HG03108 (cell line): Measurements from ENCODE around the gene ARHGAP8.
"Not testable (repeated sequence)": the region's sequence is repeated elsewhere in the genome, so short reads cannot be mapped to it uniquely, and the experiment has no call there.

Experiments used
- ATAC-seq: cut with Tn5 transposase; IDR thresholded peaks from one replicate; pipeline ENCODE4 v1.9.1; 2021; ENCODE audit warnings: moderate library complexity; ENCODE audit not compliant: unreplicated experiment

Gene ARHGAP8

GRCh38 chr22:44738347-44738715 lies 14.0 kb upstream of the ARHGAP8 start:
- ATAC-seq, result no peak

DNA sequence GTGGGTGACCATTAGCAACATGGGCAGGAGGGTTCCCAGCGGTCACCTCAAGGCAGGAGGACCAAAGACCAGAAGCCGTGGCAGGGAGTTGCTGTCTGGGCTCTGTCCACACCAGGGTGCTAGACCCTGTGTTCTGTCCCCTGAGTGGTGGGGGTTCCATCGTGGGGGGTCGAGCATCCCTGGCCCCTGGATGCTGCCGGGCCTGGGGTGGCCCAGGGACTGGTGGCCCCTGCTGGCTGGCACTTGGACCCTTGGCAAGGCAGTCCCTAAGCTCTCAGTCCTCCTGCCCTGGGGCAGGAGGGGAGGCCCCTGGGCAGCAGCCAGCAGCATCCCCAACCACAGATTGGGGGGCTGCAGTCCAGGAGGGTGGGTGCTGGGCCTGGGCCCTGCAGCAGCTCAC lies 13.4 kb upstream of the ARHGAP8 start:
- no peak for ATAC-seq

- not testable (repeated sequence) for ATAC-seq
Measured at GRCh38 chr22:44739666-44740065, 12.7 kb upstream of the ARHGAP8 start.

DNA sequence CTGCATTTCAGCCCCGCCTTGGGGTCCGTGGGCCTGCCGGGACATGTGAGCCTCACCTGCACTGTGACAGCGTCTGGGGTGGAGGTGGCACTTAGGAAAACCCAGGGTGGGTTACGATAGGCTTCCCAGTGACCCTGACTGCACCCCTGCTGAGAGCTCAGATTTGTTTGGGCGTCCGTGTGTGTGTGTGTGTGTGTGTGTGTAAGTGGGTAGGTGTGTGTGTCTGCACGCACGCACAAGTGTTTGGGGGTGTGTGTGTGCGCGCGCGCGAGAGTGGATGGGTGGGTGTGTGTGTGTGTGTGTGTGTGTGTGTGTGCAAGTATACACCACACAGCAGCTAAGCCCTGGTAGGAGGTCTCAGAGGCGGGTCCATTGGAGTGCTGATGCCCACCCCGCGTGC lies 12.1 kb upstream of the ARHGAP8 start:
- no peak for ATAC-seq

- ATAC-seq, result no peak
Measured at GRCh38 chr22:44741929-44742328, 10.4 kb upstream of the ARHGAP8 start.

DNA sequence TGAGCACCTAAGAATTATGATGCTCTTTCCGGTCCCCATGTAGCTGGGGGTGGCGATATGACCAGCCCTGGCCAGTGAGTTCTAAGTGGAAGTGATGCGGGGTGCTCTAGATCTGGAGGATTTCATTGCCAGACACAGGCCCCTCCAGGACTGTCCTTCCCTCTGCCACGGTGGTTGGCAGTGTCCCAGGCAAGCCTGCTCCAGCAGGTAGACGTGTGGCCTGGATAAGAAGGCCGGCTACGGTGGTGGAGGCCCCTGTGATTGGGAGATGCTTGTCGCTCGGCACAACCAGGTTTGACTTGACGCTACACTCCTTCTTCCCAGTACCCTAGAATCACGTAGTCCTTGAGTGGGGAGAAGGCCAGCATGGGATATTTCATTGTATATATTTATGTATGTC lies 9.1 kb upstream of the ARHGAP8 start:
- ATAC-seq, result no peak

- no peak for ATAC-seq
Measured at GRCh38 chr22:44743804-44744211, 8.6 kb upstream of the ARHGAP8 start.

DNA sequence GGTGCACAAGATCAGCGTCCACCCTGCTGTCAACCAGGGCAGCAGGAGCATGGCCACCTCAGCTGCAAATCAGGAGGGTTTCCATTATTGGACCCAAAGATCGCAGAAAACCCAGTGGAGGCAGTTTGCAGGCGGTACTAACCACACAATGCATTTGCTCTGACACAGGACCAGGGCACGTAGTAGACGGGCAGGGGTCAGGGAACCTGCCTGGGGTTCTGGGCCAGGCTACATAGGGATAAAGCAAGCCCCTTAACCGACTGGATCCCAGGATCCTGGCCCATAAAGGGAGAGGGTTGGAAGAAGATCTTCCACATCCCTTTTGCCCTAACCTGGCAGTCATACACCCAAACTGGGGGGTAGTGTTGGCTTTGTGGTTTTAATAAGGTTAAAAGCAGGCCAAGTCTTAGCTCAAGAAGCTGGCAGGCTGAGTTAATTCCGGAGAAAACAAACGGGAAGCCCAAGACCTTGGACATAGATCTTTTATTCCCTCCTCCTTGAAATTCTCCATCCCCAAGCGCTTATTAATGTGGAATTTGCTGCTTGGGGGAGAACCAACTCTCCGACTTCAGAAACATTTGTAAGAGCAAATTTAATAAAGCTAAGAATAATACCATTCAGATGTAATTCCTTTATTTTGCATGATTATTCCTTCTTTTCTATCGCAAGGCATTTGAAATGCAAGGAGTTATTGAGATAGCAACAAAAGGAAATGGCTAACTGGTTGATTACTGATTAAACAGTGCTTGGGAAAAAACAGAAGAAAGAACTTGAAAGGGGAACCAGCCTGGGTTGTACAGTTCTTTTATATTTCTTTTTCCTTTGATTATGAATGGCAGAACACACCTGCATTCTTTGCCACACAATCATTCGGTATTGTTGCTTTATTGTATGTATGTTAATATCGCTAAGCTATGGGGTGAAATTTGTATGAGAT lies 6.3 kb upstream of the ARHGAP8 start:
- ATAC-seq, result no peak

- not testable (repeated sequence) for ATAC-seq
Measured at GRCh38 chr22:44747784-44748127, 4.6 kb upstream of the ARHGAP8 start.

- no peak for ATAC-seq
Measured at GRCh38 chr22:44748524-44748923, 3.9 kb upstream of the ARHGAP8 start.

DNA sequence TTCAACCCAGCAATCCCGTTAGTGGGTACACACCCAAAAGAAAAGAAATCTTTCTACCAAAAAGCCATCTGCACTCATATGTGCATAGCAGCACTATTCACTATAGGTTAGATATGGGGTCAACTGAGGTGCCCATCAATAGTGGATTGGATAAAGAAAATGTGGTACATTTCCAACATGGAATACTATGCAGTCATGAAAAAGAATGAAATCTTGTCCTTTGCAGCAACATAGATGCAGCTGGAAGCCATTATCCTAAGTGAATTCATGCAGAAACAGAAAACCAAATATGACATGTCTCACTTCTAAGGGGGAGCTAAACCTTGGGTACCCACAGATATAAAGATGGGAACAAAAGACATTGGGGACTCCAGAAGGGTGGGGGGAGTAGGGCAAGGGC lies 1.9 kb upstream of the ARHGAP8 start:
- no peak for ATAC-seq

- ATAC-seq, result no peak
Measured at GRCh38 chr22:44753189-44754042, 1.0 kb downstream of the ARHGAP8 start.

GRCh38 chr22:44754998-44755397 lies 2.6 kb downstream of the ARHGAP8 start:
- ATAC-seq, result no peak

GRCh38 chr22:44755417-44755816 lies 3.0 kb downstream of the ARHGAP8 start:
- no peak for ATAC-seq

- no peak for ATAC-seq
Measured at GRCh38 chr22:44755956-44756361, 3.6 kb downstream of the ARHGAP8 start.

- no peak for ATAC-seq
Measured at GRCh38 chr22:44758344-44758973, 6.1 kb downstream of the ARHGAP8 start.

- no peak for ATAC-seq
Measured at GRCh38 chr22:44759001-44759400, 6.6 kb downstream of the ARHGAP8 start.

GRCh38 chr22:44759430-44760310 lies 7.3 kb downstream of the ARHGAP8 start:
- ATAC-seq, result no peak

GRCh38 chr22:44760476-44760875 lies 8.1 kb downstream of the ARHGAP8 start:
- no peak for ATAC-seq

DNA sequence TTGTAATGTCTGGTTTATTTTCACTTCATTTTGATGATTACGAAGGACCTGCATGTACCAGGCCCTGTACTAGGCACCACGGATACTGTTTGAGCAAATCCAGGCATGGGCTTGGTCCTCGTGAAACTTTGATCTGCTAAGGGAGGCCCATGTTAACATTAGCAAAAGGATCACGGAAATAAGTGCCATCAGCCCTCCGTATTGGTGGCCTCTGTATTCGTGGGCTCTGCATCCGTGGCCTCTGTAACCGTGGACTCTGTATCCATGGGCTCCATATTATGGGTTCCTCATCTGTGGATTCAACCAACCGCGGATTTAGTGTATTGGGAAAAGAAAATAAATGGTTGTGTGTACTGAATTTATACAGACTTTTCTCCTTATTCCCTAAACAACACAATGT lies 8.7 kb downstream of the ARHGAP8 start:
- no peak for ATAC-seq

DNA sequence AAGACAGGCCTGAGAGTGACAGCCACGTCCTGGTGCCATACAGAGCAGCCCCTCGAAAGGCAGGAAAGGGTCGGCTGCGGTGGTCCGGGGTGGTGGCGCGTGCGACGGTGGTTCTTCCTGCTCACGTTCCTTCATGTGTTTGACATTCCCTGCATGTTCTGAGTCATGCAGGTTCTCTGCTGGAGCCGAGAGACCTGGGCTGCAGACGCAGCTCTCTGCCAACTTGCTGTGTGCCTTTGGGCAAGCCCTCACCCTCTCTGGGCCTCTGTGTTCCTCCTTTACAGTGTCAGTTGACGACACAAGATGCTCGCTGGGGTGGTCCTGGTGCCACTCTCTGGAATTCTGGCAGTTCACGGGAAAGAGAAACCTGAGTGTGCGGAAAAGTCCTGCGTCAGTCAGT lies 12.0 kb downstream of the ARHGAP8 start:
- no peak for ATAC-seq
